HEK293 (cell line): ENCODE measurements around the gene PTS.

ENCODE experiments used
- OVOL3 ChIP-seq: fragments of 450-650 bp; formaldehyde crosslinking; IDR thresholded peaks from 2 replicates; pipeline ENCODE4 v1.5.1; 2016; ENCODE audit warnings: missing biosample characterization, missing genetic modification characterization
- SCRT2 ChIP-seq: fragments of 450-650 bp; formaldehyde crosslinking; IDR thresholded peaks from 2 replicates; pipeline ENCODE4 v1.5.1; 2016; ENCODE audit warnings: missing biosample characterization, missing genetic modification characterization
- SP2 ChIP-seq: fragments of 450-650 bp; formaldehyde crosslinking; IDR thresholded peaks from 2 replicates; pipeline ENCODE4 v1.5.1; 2016; ENCODE audit warnings: missing biosample characterization, missing genetic modification characterization
- YY1 ChIP-seq: fragments of 450-650 bp; formaldehyde crosslinking; IDR thresholded peaks from 2 replicates; pipeline ENCODE4 v1.5.1; 2018; ENCODE audit warnings: missing biosample characterization, missing genetic modification characterization
- ZNF140 ChIP-seq: fragments of 450-650 bp; formaldehyde crosslinking; IDR thresholded peaks from 2 replicates; pipeline ENCODE4 v1.5.1; 2016; ENCODE audit warnings: missing biosample characterization, missing genetic modification characterization
- ZNF202 ChIP-seq: fragments of 450-650 bp; formaldehyde crosslinking; IDR thresholded peaks from 2 replicates; pipeline ENCODE4 v1.5.1; 2016; ENCODE audit warnings: missing biosample characterization, missing genetic modification characterization, borderline replicate concordance
- TF ChIP-seq, protein P1 (sequence below): fragments of 450-650 bp; formaldehyde crosslinking; IDR thresholded peaks from 2 replicates; pipeline ENCODE4 v1.5.1; 2016; ENCODE audit warnings: missing biosample characterization, missing genetic modification characterization
- TF ChIP-seq, protein P2 (sequence below): fragments of 450-650 bp; formaldehyde crosslinking; IDR thresholded peaks from 2 replicates; pipeline ENCODE4 v1.5.1; 2016; ENCODE audit warnings: missing biosample characterization, missing genetic modification characterization

- TF ChIP-seq, protein P1, sequence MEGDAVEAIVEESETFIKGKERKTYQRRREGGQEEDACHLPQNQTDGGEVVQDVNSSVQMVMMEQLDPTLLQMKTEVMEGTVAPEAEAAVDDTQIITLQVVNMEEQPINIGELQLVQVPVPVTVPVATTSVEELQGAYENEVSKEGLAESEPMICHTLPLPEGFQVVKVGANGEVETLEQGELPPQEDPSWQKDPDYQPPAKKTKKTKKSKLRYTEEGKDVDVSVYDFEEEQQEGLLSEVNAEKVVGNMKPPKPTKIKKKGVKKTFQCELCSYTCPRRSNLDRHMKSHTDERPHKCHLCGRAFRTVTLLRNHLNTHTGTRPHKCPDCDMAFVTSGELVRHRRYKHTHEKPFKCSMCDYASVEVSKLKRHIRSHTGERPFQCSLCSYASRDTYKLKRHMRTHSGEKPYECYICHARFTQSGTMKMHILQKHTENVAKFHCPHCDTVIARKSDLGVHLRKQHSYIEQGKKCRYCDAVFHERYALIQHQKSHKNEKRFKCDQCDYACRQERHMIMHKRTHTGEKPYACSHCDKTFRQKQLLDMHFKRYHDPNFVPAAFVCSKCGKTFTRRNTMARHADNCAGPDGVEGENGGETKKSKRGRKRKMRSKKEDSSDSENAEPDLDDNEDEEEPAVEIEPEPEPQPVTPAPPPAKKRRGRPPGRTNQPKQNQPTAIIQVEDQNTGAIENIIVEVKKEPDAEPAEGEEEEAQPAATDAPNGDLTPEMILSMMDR (tag by site-specific recombination): no peak
- TF ChIP-seq, protein P2, sequence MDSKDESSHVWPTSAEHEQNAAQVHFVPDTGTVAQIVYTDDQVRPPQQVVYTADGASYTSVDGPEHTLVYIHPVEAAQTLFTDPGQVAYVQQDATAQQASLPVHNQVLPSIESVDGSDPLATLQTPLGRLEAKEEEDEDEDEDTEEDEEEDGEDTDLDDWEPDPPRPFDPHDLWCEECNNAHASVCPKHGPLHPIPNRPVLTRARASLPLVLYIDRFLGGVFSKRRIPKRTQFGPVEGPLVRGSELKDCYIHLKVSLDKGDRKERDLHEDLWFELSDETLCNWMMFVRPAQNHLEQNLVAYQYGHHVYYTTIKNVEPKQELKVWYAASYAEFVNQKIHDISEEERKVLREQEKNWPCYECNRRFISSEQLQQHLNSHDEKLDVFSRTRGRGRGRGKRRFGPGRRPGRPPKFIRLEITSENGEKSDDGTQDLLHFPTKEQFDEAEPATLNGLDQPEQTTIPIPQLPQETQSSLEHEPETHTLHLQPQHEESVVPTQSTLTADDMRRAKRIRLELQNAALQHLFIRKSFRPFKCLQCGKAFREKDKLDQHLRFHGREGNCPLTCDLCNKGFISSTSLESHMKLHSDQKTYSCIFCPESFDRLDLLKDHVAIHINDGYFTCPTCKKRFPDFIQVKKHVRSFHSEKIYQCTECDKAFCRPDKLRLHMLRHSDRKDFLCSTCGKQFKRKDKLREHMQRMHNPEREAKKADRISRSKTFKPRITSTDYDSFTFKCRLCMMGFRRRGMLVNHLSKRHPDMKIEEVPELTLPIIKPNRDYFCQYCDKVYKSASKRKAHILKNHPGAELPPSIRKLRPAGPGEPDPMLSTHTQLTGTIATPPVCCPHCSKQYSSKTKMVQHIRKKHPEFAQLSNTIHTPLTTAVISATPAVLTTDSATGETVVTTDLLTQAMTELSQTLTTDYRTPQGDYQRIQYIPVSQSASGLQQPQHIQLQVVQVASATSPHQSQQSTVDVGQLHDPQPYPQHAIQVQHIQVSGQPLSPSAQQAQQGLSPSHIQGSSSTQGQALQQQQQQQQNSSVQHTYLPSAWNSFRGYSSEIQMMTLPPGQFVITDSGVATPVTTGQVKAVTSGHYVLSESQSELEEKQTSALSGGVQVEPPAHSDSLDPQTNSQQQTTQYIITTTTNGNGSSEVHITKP (tag by site-specific recombination): no peak
- TF ChIP-seq OVOL3 (tag by site-specific recombination) (no peak), ZNF140 (tag by site-specific recombination) (no peak), YY1 (tag by site-specific recombination) (no peak), SP2 (tag by site-specific recombination) (no peak), ZNF202 (tag by site-specific recombination) (no peak), SCRT2 (no peak)
Measured at GRCh38 chr11:112200252-112200651, 26.0 kb upstream of the PTS start.
